HG03039 (cell line): ENCODE results near the gene MRPL38.

Experiments
- ATAC-seq: cut with Tn5 transposase; IDR thresholded peaks from one replicate; pipeline ENCODE4 v1.9.1; 2021; ENCODE audit warnings: mild to moderate bottlenecking, moderate library complexity; ENCODE audit not compliant: unreplicated experiment

MRPL38 gene

GRCh38 chr17:75904749-75905521 is at the start of gene MRPL38:
MRPL38 (minus strand) TSS chr17:75904884; CDS start chr17:75904875, 9 bp downstream.
- peak; percentile 92 for ATAC-seq

GRCh38 chr17:75950855-75951554 is 46.3 kb upstream of the MRPL38 start:
- no peak for ATAC-seq

- no peak for ATAC-seq
Measured at GRCh38 chr17:75950421-75950820, 45.7 kb upstream of the MRPL38 start.

- ATAC-seq, result no peak
Measured at GRCh38 chr17:75945211-75945610, 40.5 kb upstream of the MRPL38 start.

- no peak for ATAC-seq
Measured at GRCh38 chr17:75943491-75943890, 38.8 kb upstream of the MRPL38 start.

- no peak for ATAC-seq
Measured at GRCh38 chr17:75942473-75942872, 37.8 kb upstream of the MRPL38 start.

- no peak for ATAC-seq
Measured at GRCh38 chr17:75941442-75941819, 36.7 kb upstream of the MRPL38 start.

GRCh38 chr17:75940727-75941441 is 36.2 kb upstream of the MRPL38 start, which contains the start of gene FBF1:
FBF1 (minus strand) TSS chr17:75941042; CDS start chr17:75938149, 2,893 bp downstream.
- peak; percentile 86 for ATAC-seq

- ATAC-seq, result no peak
Measured at GRCh38 chr17:75937652-75938051, 33.0 kb upstream of the MRPL38 start.

GRCh38 chr17:75933808-75934207 is 29.1 kb upstream of the MRPL38 start:
- ATAC-seq, result no peak

- no peak for ATAC-seq
Measured at GRCh38 chr17:75932852-75933251, 28.2 kb upstream of the MRPL38 start.

- ATAC-seq, result no peak
Measured at GRCh38 chr17:75931062-75931461, 26.4 kb upstream of the MRPL38 start.

GRCh38 chr17:75927286-75927922 is 22.7 kb upstream of the MRPL38 start:
- no peak for ATAC-seq

GRCh38 chr17:75926456-75926855 is 21.8 kb upstream of the MRPL38 start:
- ATAC-seq, result no peak

GRCh38 chr17:75925912-75926311 is 21.2 kb upstream of the MRPL38 start:
- ATAC-seq, result no peak

GRCh38 chr17:75925103-75925502 is 20.4 kb upstream of the MRPL38 start:
- no peak for ATAC-seq

GRCh38 chr17:75922963-75923874 is 18.5 kb upstream of the MRPL38 start:
- ATAC-seq, result no peak

- no peak for ATAC-seq
Measured at GRCh38 chr17:75922173-75922961, 17.7 kb upstream of the MRPL38 start.

- no peak for ATAC-seq
Measured at GRCh38 chr17:75921596-75921995, 16.9 kb upstream of the MRPL38 start.
